ENCODE measurements around the gene MAN1C1. TPM values are rescaled to one million over a fixed set of nuclear protein-coding genes. Genes with fewer than 3 reads are reported as not detected.
A peak's percentile ranks its signal among the peaks of the same experiment; 100 is the strongest.

Gene MAN1C1
- polyA plus RNA-seq, 5 donors: 12.3 to 19.2 (median 14.7) TPM

DNA sequence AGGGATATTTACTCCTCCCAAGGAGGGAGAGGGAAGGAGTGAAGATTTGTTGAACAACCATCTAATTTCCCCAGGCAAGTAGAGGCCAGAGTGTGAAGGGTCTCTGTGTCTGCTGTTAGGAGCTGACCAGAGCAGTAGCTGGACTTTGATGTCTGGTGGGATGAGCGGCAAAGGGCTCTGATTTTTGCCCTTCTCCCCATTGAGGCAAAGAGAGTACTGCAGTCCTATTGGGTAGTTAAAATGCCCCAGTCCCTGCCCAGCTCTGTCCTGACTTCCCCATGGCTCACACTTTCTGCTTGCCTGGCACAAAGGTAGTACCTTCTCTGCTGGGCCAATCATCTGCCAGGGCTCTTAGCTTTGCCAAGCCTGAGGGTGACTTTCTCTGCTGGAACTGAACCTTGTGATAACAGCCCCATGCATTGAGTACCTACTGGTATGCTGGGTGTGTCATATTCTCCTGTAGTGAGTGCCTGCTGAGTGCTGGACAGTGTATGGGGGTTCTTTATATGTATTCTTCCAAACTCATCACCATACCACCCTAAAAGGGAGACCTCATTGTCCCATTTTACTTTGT lies 119.5 kb downstream of the MAN1C1 start:
- DNase-seq: no peak

DNA sequence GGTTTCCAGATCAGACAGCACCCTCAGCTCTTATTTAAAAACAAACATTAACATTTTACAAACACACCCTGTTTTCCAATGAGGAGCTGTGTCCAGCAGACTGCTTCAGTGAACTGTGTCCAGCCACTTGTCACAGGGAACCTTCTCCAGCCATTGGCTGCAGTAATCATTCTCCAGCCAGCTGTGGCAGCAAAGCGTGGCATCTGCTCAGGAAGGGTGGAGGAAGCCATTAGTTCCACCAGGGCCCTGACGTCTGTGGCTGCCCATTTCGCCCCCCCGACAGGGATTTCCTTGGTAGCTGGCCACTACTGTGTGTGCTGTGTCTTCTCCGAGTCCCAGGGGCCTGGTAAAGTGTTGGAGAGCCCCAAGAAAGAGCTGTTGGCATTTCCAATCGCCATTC lies 120.5 kb downstream of the MAN1C1 start:
- DNase-seq: no peak

DNA sequence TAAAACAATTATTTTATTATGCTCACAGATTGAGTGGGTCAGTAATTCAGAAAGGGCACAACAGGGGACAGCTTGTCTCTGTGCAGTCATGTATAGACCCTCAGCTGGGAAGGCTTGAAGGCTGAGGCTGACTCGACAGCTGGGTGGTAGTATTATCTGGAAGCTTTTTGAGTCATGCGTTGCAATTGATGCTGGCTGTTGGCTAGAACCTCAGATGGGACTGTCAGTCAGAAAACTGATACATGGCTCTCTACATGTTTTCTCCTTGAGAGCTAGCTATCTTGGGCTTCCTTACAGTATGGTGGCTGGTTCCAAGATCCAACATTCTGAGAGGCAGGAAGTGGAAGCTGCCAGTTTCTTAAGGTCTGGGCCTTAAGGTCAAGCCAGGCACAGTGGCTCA lies 121.9 kb downstream of the MAN1C1 start:
- no peak for DNase-seq

DNA sequence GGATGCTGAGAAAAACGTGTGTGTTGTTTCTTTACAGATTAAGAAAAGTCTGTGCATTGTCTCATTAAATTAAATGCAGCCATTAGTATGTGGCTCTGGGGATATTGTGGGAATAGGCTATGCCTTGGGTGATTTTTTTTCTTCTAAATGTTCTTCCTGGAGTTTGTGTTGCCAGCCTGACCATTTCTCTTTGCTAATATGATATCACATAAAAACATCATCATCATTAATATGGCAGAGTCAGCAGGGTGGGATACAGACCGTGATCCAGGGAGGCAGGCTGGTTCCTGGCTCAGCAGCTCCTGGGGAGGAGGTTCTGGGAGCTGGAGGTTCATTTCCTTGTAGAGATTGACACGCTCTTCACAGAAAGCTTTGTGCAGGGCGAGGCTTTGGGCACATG lies 122.8 kb downstream of the MAN1C1 start:
- DNase-seq: no peak

DNA sequence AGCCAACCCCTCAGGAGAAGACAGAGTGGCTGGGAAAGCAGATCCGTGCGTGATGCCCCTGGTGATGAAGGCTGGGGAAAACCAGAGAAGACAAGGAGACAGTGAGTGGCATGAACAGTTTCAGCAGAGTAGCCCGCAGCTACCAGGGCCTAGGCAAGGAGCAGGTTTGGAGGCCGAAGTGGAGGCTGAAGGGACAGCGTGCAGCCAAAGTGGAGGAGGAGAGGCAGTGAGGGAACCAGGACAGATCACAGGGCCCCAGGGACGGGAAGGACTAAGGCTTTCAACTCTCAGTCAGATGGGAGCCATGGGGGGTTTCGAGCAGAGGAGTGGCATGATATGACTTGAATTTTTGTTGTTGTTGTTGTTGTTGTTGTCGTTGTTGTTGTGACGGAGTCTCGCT lies 123.5 kb downstream of the MAN1C1 start:
- DNase-seq: no peak

DNA sequence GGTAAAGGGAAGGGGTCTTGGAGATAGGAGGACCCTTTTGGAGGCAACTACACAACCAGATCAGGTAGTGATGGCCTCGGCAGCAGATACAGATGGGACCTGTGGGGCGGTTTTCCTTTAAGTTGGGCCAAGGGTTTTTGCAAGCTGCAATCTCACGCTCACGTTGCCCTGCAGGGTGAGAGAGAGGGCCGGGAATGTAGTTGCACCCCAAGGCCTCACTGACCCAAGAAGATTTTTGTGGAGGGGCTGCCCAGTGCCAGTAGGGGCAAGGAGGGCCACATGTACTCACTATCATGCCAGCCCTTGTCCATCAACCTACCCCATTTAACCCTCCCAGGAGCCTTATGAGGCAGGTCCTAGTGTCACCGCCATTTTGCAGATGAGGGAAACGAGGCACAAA lies 125.7 kb downstream of the MAN1C1 start:
- no peak for DNase-seq

DNA sequence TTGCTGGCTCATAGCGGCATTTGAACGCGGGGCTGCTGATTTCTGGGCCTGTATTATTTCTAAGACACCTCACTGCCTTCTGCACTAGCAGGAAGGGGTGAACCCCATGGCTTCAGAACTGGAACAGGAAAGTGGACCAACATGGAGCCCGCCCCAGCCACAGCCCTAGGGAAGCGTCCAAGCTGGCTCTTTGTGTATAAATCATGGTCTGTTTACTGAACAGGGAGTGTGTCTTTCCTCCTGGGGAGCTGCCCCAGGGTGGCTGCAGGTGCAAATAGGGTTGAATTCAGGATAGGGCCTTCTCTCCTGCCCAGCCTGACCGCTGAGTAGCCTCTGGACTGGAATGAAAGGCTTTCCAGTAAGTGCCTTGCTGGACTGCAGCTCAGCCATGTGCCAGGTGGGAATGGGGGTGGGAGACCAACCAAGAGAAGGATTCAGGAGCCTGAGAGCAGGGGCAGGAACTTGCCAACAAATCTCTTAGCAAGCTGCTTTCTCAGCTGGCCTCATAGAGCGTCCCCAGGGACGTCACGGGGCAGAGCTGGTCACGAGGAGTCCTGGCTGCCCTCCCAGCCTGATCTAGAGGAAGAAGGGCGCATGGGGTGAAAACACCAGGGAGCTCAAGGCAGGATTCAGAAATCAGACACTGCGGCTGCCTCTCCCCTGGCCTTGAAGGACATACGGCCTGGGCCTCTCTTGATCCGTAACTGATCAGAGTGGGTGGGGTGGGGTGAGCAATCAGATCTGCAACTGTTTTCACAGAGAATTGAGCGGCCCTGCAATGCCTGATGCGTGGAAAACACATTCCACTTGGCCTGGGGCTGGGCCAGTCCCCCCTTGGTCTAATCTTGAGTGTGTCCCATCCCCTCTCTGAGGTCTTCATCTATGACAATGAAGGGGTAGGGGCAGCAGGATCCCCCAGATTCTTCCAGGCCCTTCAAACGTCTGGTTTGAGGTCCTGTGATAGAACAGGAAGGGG lies 126.9 kb downstream of the MAN1C1 start:
- DNase-seq: peak; percentile 51 to 57

DNA sequence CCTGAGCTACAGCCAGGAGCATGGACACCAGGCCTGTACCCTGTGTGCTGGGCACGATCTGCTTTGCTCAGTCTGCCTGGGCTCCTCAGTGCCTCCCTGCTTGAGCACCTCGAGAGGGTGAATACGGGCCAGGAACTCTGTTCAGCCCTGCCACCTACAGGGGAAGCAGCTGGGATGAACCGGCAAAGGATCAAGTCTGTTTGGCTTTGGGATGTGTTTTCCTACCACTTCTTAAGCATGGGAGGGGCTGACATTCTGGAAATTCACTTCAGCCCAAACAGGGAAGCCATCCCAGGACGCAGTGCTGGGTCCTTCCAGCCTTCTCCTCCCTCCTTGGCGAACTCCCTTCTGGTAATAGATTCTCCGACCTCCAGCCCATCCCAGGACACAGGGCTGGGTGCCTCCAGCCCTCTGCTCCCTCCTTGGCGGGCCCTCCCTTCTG lies 127.6 kb downstream of the MAN1C1 start:
- peak in 1 of 2 donors; percentile 38 for DNase-seq

DNA sequence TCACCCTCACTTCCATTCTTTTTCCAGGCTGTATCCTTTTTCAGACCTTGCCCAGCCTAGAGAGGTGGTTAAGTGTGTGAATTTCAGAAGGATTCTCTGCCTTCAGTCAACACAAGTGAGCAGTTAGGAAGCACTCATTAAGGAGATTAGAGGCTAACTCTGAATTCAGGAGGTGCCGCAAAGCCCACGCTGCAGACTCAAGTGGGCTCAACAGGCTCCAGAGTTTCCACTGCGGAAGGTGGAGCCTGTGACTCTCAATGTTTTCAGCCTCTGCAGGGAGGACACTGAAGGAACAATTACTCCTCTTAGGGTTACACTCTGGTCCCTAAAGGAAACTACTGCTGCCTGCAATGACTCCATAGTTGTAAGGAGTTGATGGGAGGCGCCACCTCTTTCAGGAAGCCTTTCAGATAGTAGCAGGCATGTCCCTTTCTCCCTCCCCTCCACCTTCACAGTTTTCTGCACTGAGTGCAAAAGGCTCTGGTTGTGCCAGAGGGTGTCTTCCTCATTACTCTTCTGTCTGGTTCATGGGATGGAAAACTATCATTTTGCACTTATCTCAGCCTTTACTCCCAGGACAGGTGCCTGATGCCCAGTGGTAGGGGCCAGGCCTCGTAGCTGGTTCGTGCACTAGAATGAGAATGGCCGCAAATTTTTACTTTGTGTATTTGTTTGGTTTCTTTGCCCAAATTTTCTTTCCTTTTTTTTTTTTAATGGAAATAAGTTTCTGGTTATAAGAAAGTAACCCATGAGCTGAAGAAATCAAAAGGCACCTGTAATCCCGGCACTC lies 128.2 kb downstream of the MAN1C1 start:
- DNase-seq: no peak

DNA sequence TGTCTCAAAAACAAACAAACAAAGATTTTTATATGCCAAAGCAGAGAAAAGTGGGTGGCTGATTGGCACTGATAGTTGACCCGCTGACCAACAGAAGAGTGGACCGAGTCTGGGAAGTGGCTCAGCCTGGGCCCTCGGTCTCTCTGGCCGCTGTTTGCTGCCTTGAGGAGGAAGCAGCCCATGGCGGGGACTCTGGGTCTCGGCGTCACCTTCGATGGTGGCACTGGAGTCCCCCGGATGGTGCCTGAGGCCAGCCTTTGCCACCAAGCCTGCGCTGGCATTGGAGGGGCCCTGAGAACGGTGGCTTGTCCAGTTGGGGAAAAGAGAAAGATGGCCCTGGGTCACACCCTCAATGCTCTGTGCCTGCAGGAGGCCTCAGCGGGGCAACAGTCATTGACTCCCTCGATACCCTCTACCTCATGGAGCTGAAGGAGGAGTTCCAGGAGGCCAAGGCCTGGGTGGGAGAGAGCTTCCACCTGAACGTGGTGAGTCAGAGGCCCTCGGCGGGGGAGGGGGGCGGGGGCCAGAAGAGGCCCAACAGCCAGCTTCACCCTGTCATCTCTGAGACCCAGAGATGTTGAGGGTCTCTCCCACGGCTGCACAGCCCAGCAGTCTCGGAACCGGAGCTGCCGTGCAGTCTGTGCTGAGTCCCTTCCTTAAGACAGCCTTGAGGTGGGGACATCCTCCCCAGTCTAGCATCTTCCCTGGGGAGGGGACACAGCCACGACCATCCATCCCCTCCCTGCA lies 129.9 kb downstream of the MAN1C1 start:
- DNase-seq: no peak

DNA sequence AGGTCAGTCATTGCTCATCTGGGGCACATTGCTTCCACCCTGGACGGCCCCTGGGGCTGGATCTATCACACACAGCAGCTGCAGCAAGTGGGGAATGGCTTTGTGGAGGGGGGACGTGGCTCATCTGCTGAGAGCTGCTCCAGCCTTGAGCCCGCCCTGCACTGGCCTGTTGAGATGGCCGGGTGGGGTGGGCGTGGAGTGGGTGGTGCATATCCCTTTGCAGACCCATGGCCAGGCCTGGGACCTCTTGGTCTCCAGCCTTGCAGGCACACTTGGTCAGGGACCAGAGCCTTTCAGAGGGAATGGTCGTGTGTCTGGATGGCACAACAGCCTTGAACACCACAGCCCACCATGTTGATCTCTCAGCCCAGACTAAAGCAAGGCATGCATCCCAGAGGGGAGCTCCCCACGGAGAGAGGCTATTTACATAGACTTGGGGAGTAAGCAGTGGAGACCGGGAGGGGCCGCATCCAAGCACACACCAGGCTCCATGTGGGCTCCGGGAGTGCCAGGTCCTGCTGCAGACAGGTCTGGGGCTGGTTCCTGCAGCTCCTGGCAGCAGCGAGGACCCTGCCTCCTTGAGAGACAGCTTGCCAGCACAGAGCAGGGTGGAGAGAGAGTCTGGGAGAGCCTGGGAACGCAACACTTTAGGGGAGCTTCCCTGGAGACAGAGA lies 130.6 kb downstream of the MAN1C1 start:
- no peak for DNase-seq

DNA sequence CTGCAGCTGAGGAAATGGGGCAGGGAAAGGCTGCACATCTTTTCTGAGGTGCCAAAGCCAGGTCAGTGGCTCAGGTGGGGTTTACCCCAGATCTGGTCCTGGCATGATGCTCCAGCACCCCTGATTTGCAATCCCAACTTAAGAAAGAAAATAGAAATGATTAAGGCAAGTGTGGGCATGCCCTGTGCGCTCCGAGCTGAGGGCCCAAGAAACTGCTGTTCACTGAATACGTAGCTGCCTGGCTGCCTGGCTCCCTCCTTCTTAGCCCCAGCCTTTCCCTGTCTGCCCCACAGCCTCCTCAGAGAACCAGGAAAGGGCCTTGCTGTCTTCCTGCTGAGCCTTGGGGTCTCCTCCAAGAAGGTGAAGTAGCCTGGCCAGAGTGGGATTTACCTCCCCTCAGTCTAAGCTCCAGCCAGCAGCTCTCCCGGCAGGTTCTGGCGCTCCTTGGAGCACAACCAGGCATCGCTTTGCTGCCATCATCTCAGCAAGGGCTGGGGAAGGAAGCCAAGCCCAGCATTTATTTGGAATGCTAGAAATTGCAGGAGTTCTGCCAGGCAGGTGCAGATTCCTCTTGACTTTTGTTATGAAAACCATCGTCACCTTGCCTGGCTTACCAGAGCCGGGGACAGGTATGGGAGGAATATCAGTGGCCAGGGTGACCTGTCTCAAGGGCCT lies 132.1 kb downstream of the MAN1C1 start:
- no peak for DNase-seq

DNA sequence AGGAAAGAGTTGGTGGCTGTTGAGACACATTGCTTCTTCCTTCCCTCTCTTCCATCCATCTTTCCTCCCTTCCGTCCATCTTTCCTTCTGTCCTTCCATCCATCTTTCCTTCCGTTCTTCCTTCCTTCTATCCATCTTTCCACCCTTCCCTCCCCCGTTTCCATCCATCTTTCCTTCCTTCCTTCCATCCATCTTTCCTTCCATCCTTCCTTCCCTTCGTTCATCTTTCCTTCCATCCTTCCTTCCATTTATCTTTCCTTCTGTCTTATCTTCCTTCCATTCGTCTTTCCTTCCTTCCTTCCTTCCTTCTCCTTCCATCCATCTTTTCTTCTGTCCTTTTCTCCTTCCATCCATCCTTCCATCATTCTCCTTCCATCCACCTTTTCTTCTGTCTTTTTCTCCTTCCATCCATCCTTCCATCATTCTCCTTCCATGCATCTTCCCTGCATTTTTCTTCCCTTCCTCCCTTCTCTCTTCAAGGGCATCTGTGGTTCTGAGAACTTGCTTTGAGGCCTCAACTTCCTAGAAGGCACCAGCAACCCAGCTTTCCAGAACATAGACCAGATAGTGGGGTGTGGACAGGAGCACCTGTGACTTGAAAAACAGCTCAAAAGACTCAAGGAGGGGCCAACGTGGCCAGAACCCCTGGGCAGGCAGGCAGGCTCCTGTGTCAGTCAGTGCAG lies 134.5 kb downstream of the MAN1C1 start:
- DNase-seq: no peak

DNA sequence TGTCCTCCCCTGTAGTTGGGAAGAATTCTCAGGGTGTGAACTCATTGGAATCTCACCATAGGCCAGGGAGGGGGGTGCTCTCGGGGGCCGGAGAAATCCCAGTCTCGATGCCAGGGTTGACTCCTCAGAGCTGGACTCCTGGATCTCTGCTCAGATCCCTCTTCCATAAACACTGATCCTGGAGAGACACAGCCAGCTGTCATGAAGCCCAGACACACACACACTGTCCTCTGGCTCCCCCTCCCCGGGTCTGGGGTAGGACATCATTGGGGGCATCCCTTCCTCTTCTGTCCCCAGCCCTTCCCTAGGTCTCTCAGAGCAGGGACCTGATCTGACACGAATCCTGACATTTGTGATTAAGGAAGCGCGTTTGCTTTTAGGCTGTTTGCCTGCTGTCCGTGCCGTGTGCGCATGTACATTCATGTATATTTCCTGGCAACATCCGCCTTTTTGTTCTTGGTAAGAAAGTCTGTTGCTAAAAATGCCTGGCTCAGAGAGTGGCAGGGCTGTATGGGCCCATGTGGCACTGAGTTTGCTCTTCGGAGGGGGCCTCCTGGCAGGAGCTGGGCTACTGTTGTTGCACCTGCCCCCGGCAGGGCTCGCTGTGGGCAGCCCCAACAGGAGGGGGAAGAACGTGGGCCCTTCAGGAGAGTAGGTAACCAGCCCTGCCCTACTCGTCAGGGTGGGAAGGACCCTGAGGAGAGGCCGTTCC lies 138.0 kb downstream of the MAN1C1 start:
- no peak for DNase-seq

DNA sequence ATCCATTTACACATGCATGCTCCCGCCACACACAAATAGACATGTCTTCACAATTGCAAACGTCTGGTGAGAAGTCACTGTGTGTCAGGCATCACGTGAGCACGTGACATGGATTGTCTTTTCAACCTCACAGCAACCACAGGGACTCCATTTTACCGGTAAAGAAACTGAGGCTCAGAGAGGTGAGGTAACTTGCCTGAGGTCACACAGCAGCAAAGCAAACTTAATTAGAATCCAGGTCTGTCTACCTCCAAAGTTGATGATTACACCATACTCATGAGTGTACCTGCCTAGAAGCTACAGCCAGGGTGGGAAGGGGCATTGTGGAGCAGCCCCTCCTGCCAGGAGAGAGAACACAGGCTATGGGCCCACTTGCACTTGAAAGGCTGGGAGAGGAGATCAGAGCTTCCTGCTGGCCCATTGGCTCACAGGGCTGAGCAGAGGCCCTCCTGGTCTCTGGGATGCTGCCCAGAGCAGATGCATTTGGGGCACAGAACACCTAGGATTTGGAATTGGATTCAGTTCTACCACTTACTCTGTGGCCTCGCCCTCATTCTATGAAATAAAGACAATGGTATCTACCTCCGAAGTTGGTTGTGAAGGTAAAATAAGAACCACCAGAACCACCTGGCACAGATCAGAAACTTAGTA lies 139.0 kb downstream of the MAN1C1 start:
- DNase-seq: no peak

DNA sequence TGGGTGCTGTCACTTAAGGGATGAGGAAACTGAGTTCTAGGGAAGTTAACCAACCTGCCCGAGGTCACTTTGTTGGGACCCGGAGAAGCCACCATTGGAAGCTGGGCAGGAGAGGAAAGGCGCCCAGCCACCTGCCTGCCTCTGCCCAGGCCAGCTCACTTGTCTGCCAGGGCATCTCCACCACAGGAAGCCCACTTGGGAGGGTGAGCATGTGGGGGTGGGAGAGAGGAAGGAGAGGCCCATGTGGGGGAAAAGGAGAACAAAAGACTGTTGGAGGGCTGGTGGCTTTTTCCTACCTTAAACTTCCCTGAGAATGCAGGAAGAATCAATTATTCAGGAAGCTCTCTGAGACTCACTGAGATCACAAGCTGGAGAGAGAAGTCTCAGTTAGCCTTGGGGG lies 139.6 kb downstream of the MAN1C1 start:
- no peak for DNase-seq

DNA sequence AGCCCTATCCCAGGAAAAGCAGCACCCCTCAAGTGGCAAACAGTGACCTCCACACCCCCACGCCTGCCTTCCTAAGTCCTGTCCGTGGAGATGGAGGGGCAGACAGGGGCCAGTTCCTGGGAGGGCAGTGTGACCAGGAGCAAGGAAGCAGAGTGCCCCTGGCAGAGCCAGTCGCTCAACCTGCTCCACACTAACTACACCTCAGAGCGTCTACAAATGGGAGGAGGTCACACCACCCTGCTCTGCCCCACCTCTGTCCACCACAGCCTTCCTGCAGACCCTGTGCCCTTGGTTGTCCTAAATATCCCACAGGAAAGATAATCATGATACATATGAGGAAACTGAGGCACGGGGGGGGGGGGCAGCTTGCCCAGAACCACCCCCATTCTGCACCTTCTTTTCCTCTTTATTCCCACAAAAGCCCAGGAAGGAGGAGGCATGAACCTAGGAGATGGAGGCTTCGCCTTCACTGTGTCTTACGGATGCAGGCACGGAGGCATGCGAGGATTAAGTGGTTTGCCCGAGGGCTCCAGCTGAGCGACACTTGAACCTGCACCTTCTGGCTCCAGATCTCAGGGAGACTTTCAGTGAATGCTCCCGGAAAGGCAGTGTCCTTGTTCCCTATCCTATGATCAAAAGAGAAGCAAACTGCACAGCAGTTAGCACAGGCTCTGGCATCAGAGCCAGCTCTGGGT lies 140.7 kb downstream of the MAN1C1 start:
- DNase-seq: no peak

DNA sequence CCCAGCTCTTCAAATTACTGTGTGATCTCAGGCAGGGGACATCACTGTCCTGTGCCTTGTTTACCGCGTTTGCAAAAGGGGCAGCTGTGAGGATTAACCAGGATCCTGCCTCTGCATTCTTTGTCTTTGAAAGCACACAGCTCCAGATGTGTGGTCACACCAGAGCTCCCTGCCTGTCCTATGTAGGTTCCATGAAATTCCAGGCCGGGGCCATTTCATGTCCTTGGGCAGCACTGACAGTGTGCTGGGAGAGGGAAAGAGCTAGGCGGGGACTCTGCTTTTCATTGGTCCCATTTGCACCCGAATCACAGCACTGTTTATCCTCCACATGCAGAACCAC lies 141.2 kb downstream of the MAN1C1 start:
- DNase-seq: no peak
